ENCODE measurements around the gene CIZ1. TPM values are rescaled to one million over a fixed set of nuclear protein-coding genes. Genes with fewer than 3 reads are reported as not detected.

The CIZ1 gene
- total RNA-seq, 1 donor = 34.1 TPM

DNA sequence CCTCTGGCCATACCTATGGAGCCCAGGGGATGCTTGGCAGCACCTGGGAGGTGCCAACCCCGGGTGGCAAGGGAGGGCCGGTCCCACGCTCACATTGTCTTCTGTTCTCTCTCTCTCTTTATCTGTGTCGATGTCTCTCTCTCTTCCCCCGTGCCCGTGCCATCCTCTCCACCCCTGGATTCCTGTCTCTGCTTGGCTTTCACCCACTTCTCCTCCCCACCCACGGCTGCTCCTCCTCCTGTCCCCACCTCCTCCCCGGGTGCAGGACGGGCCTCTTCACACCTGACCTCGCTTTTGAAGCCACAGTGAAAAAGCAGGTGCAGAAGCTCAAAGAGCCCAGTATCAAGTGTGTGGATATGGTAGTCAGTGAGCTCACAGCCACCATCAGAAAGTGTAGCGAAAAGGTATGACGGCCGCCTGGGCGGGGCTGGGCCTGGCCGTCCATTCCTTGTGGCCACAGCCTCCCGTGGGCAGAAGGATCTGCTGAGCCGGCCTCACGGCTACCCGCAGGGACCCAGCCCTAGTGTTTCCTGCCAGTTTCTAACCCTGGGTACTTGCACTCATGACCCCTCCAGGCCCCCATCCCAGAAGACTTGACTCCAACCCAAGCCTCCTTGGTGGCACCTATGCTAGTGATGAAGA lies 34.5 kb upstream of the CIZ1 start:
- DNase-seq (ENCODE audit: low read depth) = no peak
- H3K4me3 ChIP-seq (ENCODE audit: low read depth, low read length) = no peak overlapping the region
- TF ChIP-seq, protein P1, sequence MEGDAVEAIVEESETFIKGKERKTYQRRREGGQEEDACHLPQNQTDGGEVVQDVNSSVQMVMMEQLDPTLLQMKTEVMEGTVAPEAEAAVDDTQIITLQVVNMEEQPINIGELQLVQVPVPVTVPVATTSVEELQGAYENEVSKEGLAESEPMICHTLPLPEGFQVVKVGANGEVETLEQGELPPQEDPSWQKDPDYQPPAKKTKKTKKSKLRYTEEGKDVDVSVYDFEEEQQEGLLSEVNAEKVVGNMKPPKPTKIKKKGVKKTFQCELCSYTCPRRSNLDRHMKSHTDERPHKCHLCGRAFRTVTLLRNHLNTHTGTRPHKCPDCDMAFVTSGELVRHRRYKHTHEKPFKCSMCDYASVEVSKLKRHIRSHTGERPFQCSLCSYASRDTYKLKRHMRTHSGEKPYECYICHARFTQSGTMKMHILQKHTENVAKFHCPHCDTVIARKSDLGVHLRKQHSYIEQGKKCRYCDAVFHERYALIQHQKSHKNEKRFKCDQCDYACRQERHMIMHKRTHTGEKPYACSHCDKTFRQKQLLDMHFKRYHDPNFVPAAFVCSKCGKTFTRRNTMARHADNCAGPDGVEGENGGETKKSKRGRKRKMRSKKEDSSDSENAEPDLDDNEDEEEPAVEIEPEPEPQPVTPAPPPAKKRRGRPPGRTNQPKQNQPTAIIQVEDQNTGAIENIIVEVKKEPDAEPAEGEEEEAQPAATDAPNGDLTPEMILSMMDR (IDR thresholded peaks at IDR 0.05; ENCODE audit: insufficient read depth, low read depth, low read length) = no peak

DNA sequence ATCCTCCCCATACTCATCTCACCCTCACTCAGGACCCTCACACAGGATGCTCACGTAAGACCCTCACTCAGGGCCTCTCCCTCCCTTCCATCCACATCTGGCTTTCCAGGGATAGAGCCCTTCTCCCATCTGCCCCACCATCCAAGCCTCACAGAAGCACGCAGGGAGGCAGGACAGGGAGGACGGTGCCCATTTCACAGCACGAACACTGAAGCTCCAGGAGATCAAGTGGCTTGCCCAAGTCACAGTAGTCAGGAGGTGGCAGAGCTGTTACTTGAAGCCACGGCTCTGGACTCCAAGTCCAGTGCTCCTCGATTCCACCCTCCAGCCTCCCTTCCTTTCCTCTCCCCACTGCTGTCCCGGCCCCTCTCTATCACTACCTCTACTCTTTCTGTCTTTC lies 33.5 kb upstream of the CIZ1 start:
- DNase-seq (ENCODE audit: low read depth) = no peak
- TF ChIP-seq, protein P1 (IDR thresholded peaks at IDR 0.05; ENCODE audit: insufficient read depth, low read depth, low read length) = no peak
- no peak overlapping the region for H3K4me3 ChIP-seq (ENCODE audit: low read depth, low read length)

DNA sequence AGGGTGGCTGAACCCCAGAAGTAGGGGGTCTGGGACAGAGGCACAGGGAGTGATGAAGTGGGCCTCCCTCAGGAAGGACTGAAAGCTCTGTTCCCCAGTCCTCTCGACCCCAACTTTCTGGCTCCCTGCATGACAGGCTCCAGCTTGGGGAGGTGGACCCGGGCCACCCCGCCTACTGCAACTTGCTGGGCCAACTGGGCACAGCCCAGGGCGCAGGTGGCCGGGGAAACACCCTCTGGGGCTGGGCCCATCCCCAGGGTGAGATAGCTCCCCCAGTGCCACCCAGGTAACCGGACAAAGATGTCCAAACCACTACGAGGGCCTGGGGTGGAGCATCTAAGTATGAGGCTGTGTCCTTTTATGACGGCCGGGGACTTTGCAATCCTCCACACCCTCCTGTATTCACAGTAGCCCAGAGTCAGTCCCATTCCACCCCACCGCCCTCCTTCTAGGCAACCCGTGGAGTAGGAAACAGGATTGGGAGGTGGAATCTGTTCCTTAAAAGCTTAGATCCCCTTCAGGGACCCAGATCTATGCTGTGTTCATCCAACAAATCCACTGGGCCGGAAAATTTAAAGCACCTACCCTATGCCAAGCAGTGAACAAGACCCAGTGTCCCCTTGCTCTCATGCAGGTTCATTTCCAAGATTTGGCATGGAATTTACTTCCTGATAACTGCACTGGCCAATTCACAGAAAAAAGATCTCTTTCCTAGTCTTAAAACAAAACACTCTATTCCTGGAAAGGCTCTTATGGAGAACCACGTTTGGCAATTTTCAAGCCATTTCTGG lies 31.7 kb upstream of the CIZ1 start:
- DNase-seq (ENCODE audit: low read depth) = no peak
- TF ChIP-seq, protein P1 (IDR thresholded peaks at IDR 0.05; ENCODE audit: insufficient read depth, low read depth, low read length) = no peak
- H3K4me3 ChIP-seq (ENCODE audit: low read depth, low read length) = no peak overlapping the region

DNA sequence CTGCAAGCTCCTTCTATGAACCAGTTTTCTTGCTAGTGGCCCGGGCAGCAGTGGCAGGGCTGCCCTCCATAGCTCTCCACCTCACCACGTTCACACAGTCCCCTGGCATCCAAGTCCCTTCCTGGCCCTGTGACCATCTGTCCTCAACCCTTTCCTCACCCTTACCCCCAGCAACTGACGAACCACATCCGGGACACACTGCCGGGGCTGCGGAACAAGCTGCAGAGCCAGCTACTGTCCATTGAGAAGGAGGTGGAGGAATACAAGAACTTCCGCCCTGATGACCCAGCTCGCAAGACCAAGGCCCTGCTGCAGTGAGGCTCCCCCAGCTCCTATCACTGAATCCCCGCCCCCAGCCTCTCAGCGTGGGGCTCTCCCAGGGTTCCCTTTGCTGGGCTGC lies 30.7 kb upstream of the CIZ1 start:
- no peak for DNase-seq (ENCODE audit: low read depth)
- H3K4me3 ChIP-seq (ENCODE audit: low read depth, low read length) = no peak overlapping the region
- TF ChIP-seq, protein P1 (IDR thresholded peaks at IDR 0.05; ENCODE audit: insufficient read depth, low read depth, low read length) = no peak

DNA sequence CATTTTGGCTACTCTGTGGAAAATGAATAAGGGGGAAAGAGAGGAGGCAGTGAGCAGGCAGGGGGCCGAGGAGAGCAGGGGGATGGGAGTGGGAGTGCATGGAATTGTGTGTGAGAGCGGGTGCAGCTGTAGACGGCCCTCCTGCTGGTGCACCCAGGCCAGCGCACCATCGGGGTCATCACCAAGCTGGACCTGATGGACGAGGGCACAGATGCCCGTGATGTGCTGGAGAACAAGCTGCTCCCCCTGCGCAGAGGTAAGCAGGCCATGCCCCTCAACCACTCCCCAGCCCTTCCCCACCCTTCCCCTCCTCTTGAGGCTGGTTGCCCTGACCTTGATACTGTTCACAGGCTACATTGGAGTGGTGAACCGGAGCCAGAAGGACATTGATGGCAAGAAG lies 28.5 kb upstream of the CIZ1 start:
- no peak overlapping the region for H3K4me3 ChIP-seq (ENCODE audit: low read depth, low read length)
- no peak for DNase-seq (ENCODE audit: low read depth)
- TF ChIP-seq, protein P1 (IDR thresholded peaks at IDR 0.05; ENCODE audit: insufficient read depth, low read depth, low read length) = no peak

DNA sequence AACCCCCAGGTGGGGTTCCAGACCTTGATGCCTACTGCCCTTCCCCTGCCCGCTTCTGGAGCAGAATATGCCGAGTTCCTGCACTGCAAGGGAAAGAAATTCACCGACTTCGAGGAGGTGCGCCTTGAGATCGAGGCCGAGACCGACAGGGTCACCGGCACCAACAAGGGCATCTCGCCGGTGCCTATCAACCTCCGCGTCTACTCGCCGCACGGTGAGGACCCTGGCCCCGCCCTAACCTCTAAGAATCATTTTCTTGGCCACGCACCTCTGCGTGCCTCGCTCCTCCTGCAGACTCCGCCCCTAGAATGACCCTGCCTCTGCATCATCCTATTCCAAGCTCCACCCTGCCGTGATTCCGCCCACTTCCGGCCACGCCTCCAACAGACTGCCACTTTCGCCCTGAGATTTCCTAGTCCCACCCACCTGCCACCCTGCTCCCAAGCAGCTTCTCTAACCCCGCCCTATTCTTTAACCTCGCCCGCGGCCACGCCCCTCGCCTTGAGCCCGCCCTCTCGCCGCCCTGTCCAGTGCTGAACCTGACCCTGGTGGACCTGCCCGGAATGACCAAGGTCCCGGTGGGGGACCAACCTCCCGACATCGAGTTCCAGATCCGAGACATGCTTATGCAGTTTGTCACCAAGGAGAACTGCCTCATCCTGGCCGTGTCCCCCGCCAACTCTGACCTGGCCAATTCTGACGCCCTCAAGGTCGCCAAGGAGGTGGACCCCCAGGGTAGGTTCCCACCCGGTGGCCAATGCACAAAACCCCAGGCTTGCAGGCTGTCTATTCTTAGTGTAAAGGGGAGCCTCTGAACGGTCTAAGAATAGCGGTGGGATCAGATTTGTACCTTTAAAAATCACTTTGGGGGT lies 27.4 kb upstream of the CIZ1 start:
- DNase-seq (ENCODE audit: low read depth) = peak; percentile 94
- TF ChIP-seq, protein P1 (IDR thresholded peaks at IDR 0.05; ENCODE audit: insufficient read depth, low read depth, low read length) = no peak
- H3K4me3 ChIP-seq (ENCODE audit: low read depth, low read length) = peak overlapping the region; percentile 47
